Tibial nerve (tissue), 3 donors: ENCODE results near the gene SLC24A3.

Experiments used
- CTCF ChIP-seq, 5 experiments: fragments of 200-600 bp in 3 of 5; fragments of 450-650 bp in 2 of 5; sonication (generic) in 3 of 5; IDR thresholded peaks; one replicate each; pipeline ENCODE4 v1.5.1; 2016 to 2019; ENCODE audit warnings: antibody characterized with exemption in 5 of 5, mild to moderate bottlenecking in 3 of 5, moderate library complexity in 2 of 5
- POLR2A ChIP-seq, 2 donors: fragments of 450-650 bp; IDR thresholded peaks; one replicate each; pipeline ENCODE4 v1.6.1; 2017; ENCODE audit warnings: antibody characterized with exemption in 2 of 2, mild to moderate bottlenecking in 2 of 2, moderate library complexity in 2 of 2

- TF ChIP-seq CTCF (IDR thresholded peaks at IDR 0.05), result no peak
- TF ChIP-seq POLR2A (IDR thresholded peaks at IDR 0.05), result no peak
Observed at GRCh38 chr20:19495905-19496703, 283.7 kb downstream of the SLC24A3 start.
